Activated CD8-positive, alpha-beta T cell treated with anti-CD3 and anti-CD28 coated beads, Interleukin-2, amount 10 ng/mL, durations not matched to agents 7 days and 5 days (primary cell): Measurements from ENCODE around the gene ECD. TPM values are rescaled to one million over a fixed set of nuclear protein-coding genes. Genes with fewer than 3 reads are reported as not detected.

Experiments
- total RNA-seq, 2 experiments: library from RNA; stranded (reverse); gene quantifications; one replicate each; pipeline ENCODE4 v1.2.3, GENCODE V29; 2021

The ECD gene
- total RNA-seq, 2 experiments from 2014 or later = 29.0 to 30.9 TPM

Other genes with a start within 250 kb of the ECD start
- not detected for gene PLA2G12B, start 213.2 kb downstream of the ECD start, total RNA-seq
- 10 to 100 TPM; 37.4 to 38.9 TPM for gene P4HA1, start 71.1 kb downstream of the ECD start, total RNA-seq
- 1 to 10 TPM; 1.6 to 1.7 TPM for gene NUDT13, start 57.6 kb downstream of the ECD start, total RNA-seq
- gene FAM149B1, start 111 bp upstream of the ECD start, total RNA-seq = 10 to 100 TPM; 13.8 to 15.0 TPM
- 10 to 100 TPM; 70.7 to 71.6 TPM for gene DNAJC9, start 79.2 kb upstream of the ECD start, total RNA-seq
- gene MRPS16, start 84.6 kb upstream of the ECD start, total RNA-seq = 100 to 1,000 TPM in 1 of 2 experiments, 10 to 100 TPM in 1; 97.5 to 103 TPM
- under 1 TPM; 0.40 to 0.57 TPM for gene CFAP70, start 190.9 kb upstream of the ECD start, total RNA-seq
- gene ANXA7, start 246.1 kb upstream of the ECD start, total RNA-seq = 10 to 100 TPM; 85.0 to 87.1 TPM